H1 (cell line): ENCODE measurements around the gene LAYN. TPM values are rescaled to one million over a fixed set of nuclear protein-coding genes. Genes with fewer than 3 reads are reported as not detected.

ENCODE experiments used
- CTCF ChIA-PET: fragments of 300-600 bp; sonication (Branson Sonifier 250); formaldehyde crosslinking; loops from one replicate; lab custom pipeline; 2021; ENCODE audit not compliant: partially characterized antibody; lab: Charles Lee
- POLR2A ChIA-PET: fragments of 300-600 bp; sonication (Branson Sonifier 250); formaldehyde crosslinking; loops from one replicate; lab custom pipeline; 2021; ENCODE audit warnings: inconsistent platforms; ENCODE audit not compliant: partially characterized antibody; lab: Charles Lee
- DNase-seq, 2 experiments: peaks; one replicate each; pipeline versions ENCODE4 v3.0.0 to v3.0.0-alpha.2; 2010 to 2022; ENCODE audit warnings: low spot score in 2 of 2, low read depth in 1 of 2, mixed read lengths in 1 of 2
- FAIRE-seq: peaks from 2 replicates; lab custom pipeline; 2011; peaks lifted over from hg19 to GRCh38; lab: Jason Lieb, UNC
- H2AFZ ChIP-seq: 2 replicates; pipeline ENCODE4 v1.8.1; 2012; ENCODE audit warnings: low read length, inconsistent platforms
- H2AK5ac ChIP-seq: 2 replicates; pipeline ENCODE4 v1.6.1; 2013; ENCODE audit warnings: low read depth, low read length
- H2BK120ac ChIP-seq: replicated peaks from 2 replicates; pipeline ENCODE3; 2013; ENCODE audit warnings: low read depth, low read length, inconsistent platforms
- H2BK12ac ChIP-seq: 2 replicates; pipeline ENCODE4 v1.6.1; 2013; ENCODE audit warnings: low read depth, low read length
- H2BK15ac ChIP-seq: 2 replicates; pipeline ENCODE4 v1.6.1; 2013; ENCODE audit warnings: low read length
- H2BK20ac ChIP-seq: 2 replicates; pipeline ENCODE4 v1.6.1; 2013; ENCODE audit warnings: low read length
- H2BK5ac ChIP-seq: 2 replicates; pipeline ENCODE4 v1.6.1; 2013; ENCODE audit warnings: low read depth, low read length
- H3K14ac ChIP-seq: 2 replicates; pipeline ENCODE4 v1.6.1; 2013; ENCODE audit warnings: inconsistent platforms; ENCODE audit not compliant: insufficient read length
- H3K18ac ChIP-seq: 2 replicates; pipeline ENCODE4 v1.6.1; 2013; ENCODE audit warnings: low read length; ENCODE audit errors: extremely low read depth
- H3K23ac ChIP-seq: 2 replicates; pipeline ENCODE4 v1.6.1; 2013; ENCODE audit warnings: inconsistent platforms; ENCODE audit not compliant: insufficient read length
- H3K23me2 ChIP-seq: 2 replicates; pipeline ENCODE4 v1.6.1; 2013; ENCODE audit warnings: low read depth, low read length
- H3K27ac ChIP-seq: 2 replicates; pipeline ENCODE4 v1.6.1; 2011; ENCODE audit warnings: low read depth, low read length, inconsistent platforms
- H3K27me3 ChIP-seq, 4 experiments: replicated peaks in 1 of 4; 1 replicate in 1 of 4; 2 replicates in 3 of 4; pipeline versions ENCODE4 v1.6.1 to v1.8.1; 2011 to 2013; ENCODE audit warnings: low read length in 3 of 4, mild to moderate bottlenecking in 3 of 4, inconsistent platforms in 2 of 4, mixed read lengths in 2 of 4, moderate library complexity in 1 of 4; ENCODE audit not compliant: control insufficient read depth in 3 of 4, insufficient read depth in 3 of 4; ENCODE audit errors: extremely low read depth in 1 of 4
- H3K36me3 ChIP-seq, 4 experiments: 2 replicates each; pipeline versions ENCODE4 v1.6.1 to v1.8.1; 2011 to 2013; ENCODE audit warnings: mild to moderate bottlenecking in 4 of 4, low read length in 3 of 4, moderate library complexity in 2 of 4, control low read depth in 1 of 4, inconsistent platforms in 1 of 4; ENCODE audit not compliant: insufficient read depth in 4 of 4, control insufficient read depth in 2 of 4
- H3K4ac ChIP-seq: replicated peaks from 2 replicates; pipeline ENCODE3; 2013; ENCODE audit warnings: low read length, low read depth, mixed read lengths, inconsistent platforms; ENCODE audit not compliant: insufficient read length
- H3K4me1 ChIP-seq, 4 experiments: replicated peaks in 1 of 4; 1 replicate in 1 of 4; 2 replicates in 3 of 4; pipeline versions ENCODE4 v1.6.1 to v1.8.1; 2011 to 2013; ENCODE audit warnings: low read length in 3 of 4, inconsistent platforms in 2 of 4, mixed read lengths in 1 of 4; ENCODE audit not compliant: insufficient read depth in 4 of 4, control insufficient read depth in 3 of 4
- H3K4me2 ChIP-seq, 2 experiments: 2 replicates each; pipeline versions ENCODE4 v1.6.1 to v1.8.1; 2011 to 2013; ENCODE audit warnings: low read depth in 2 of 2, low read length in 2 of 2, control low read depth in 1 of 2, inconsistent platforms in 1 of 2, mild to moderate bottlenecking in 1 of 2; ENCODE audit not compliant: insufficient read depth in 1 of 2
- H3K4me3 ChIP-seq, 4 experiments: fragments of 200-600, 300-600 bp in 1 of 4; sonication (generic), shearing (Covaris generic), sonication (Bioruptor Twin) in 1 of 4; 2 replicates each; pipeline versions ENCODE4 v1.5.1 to v1.8.1; 2011 to 2016; ENCODE audit warnings: low read length in 4 of 4, low read depth in 3 of 4, control low read depth in 2 of 4, inconsistent platforms in 2 of 4, mild to moderate bottlenecking in 2 of 4, mixed read lengths in 1 of 4, moderate library complexity in 1 of 4; ENCODE audit not compliant: insufficient read depth in 2 of 4; ENCODE audit errors: extremely low read depth in 1 of 4
- H3K56ac ChIP-seq: replicated peaks from 2 replicates; pipeline ENCODE3; 2013; ENCODE audit warnings: low read depth, mild to moderate bottlenecking, mixed read lengths, low read length, inconsistent platforms; ENCODE audit not compliant: insufficient read length
- H3K79me1 ChIP-seq: 2 replicates; pipeline ENCODE4 v1.6.1; 2013; ENCODE audit warnings: low read depth, low read length, control low read depth
- H3K79me2 ChIP-seq, 2 experiments: 2 replicates each; pipeline versions ENCODE4 v1.6.1 to v1.8.1; 2012 to 2013; ENCODE audit warnings: low read length in 2 of 2, mild to moderate bottlenecking in 2 of 2, inconsistent platforms in 1 of 2; ENCODE audit not compliant: insufficient read depth in 2 of 2, control insufficient read depth in 1 of 2
- H3K9ac ChIP-seq, 4 experiments: replicated peaks in 1 of 4; 1 replicate in 1 of 4; 2 replicates in 3 of 4; pipeline versions ENCODE4 v1.6.1 to v1.8.1; 2011 to 2013; ENCODE audit warnings: low read depth in 3 of 4, low read length in 3 of 4, control low read depth in 2 of 4, mild to moderate bottlenecking in 2 of 4, moderate library complexity in 2 of 4, inconsistent platforms in 1 of 4; ENCODE audit errors: extremely low read depth in 1 of 4
- H3K9me3 ChIP-seq, 2 experiments: 2 replicates each; pipeline versions ENCODE4 v1.6.1 to v1.8.1; 2012 to 2013; ENCODE audit warnings: mild to moderate bottlenecking in 2 of 2, moderate library complexity in 2 of 2, control low read depth in 1 of 2, inconsistent platforms in 1 of 2, low read depth in 1 of 2, low read length in 1 of 2, mixed read lengths in 1 of 2; ENCODE audit not compliant: insufficient read depth in 2 of 2
- H4K20me1 ChIP-seq, 2 experiments: replicated peaks in 1 of 2; 2 replicates each; pipeline versions ENCODE3 to v1.8.1; 2011 to 2013; ENCODE audit warnings: inconsistent platforms in 2 of 2, low read length in 2 of 2, mild to moderate bottlenecking in 1 of 2; ENCODE audit not compliant: insufficient read depth in 2 of 2, control insufficient read depth in 1 of 2
- H4K5ac ChIP-seq: 2 replicates; pipeline ENCODE4 v1.6.1; 2013; ENCODE audit warnings: low read length, low read depth, mixed read lengths, inconsistent platforms; ENCODE audit not compliant: insufficient read length
- H4K8ac ChIP-seq: 2 replicates; pipeline ENCODE4 v1.8.0; 2013; ENCODE audit warnings: mild to moderate bottlenecking, moderate library complexity, low read length, inconsistent platforms; ENCODE audit not compliant: insufficient read depth; ENCODE audit errors: extremely low read depth
- H4K91ac ChIP-seq: replicated peaks from 2 replicates; pipeline ENCODE3; 2013; ENCODE audit warnings: low read length, mixed read lengths, inconsistent platforms; ENCODE audit not compliant: insufficient read length
- CHD1 ChIP-seq: IDR thresholded peaks from 2 replicates; pipeline ENCODE4 v1.6.1; 2012; ENCODE audit warnings: low read depth, low read length, improper control_type of control experiment
- KDM1A ChIP-seq: fragments of 200-600, 300-600 bp; sonication (generic); IDR thresholded peaks from 2 replicates; pipeline ENCODE4 v1.7.1; 2016; ENCODE audit warnings: mild to moderate bottlenecking, low read length, borderline replicate concordance
- PHF8 ChIP-seq: fragments of 200-600 bp; sonication (generic); conservative IDR thresholded peaks from 2 replicates; pipeline ENCODE4 v1.7.1; 2012; ENCODE audit warnings: low read depth, mild to moderate bottlenecking, inconsistent platforms, low read length, moderate library complexity
- SIN3A ChIP-seq, 2 experiments: IDR thresholded peaks in 1 of 2; conservative IDR thresholded peaks in 1 of 2; 2 replicates each; pipeline ENCODE4 v1.6.1; 2011 to 2012; ENCODE audit warnings: low read length in 2 of 2, improper control_type of control experiment in 1 of 2, low read depth in 1 of 2, mild to moderate bottlenecking in 1 of 2
- SIRT6 ChIP-seq: IDR thresholded peaks from one replicate; pipeline ENCODE4 v1.7.1; 2012; ENCODE audit warnings: low read length, inconsistent platforms
- TCF12 ChIP-seq: IDR thresholded peaks from 2 replicates; pipeline ENCODE4 v1.6.1; 2011; ENCODE audit warnings: low read depth, mild to moderate bottlenecking, low read length
- WGBS, 2 experiments: shearing (Covaris generic) in 1 of 2; methylation state at CpG; one replicate each; pipeline versions ENCODE4 v1.1.6 to v1.1.7; 2013 to 2015; ENCODE audit warnings: low lambda C conversion rate in 2 of 2, mixed read lengths in 2 of 2, inconsistent platforms in 1 of 2, low coverage in 1 of 2, missing lambda C conversion rate in 1 of 2; ENCODE audit not compliant: insufficient replicate concordance in 2 of 2, insufficient coverage in 1 of 2, insufficient read length in 1 of 2; ENCODE audit errors: extremely low coverage in 1 of 2, missing lambda C conversion rate in 1 of 2; 5-methylcytosine and 5-hydroxymethylcytosine counted together
- polyA plus RNA-seq, 7 experiments: library from polyadenylated mRNA; depleted of rRNA in 3 of 7; stranded (reverse) in 5 of 7; unstranded in 2 of 7; fragments of >200 nt in 5 of 7; fragments of 200-250 nt in 2 of 7; gene quantifications; 1 replicate in 5 of 7; 2 replicates in 1 of 7; 4 replicates in 1 of 7; pipeline versions ENCODE4 v1.2.1 to v1.2.3, GENCODE V29; 2011 to 2013; ENCODE audit warnings: missing spikeins in 2 of 7, mixed read lengths in 2 of 7
- total RNA-seq: library from RNA; stranded (reverse); fragmentation: NEBNext Ultra II Directional; extraction: Animal tissue kit (Norgen Biotek cat#: 25700); gene quantifications from 2 replicates; pipeline ENCODE4 v1.2.1, GENCODE V29; 2021
- TF ChIP-seq, protein P1 (sequence below), 3 experiments: IDR thresholded peaks; 1 replicate in 2 of 3; 2 replicates in 1 of 3; pipeline versions ENCODE4 v1.5.1 to v1.6.1; 2011; ENCODE audit warnings: low read length in 3 of 3, mild to moderate bottlenecking in 3 of 3, inconsistent platforms in 2 of 3, low read depth in 1 of 3, moderate library complexity in 1 of 3; ENCODE audit not compliant: insufficient read depth in 1 of 3; ENCODE audit errors: control extremely low read depth in 1 of 3

LAYN gene
- total and polyA plus RNA-seq, 2 of the 8 experiments (the other 6 are each of a cell fraction or from before 2014, with no cell fraction given): 4.2 to 9.3 TPM

DNA sequence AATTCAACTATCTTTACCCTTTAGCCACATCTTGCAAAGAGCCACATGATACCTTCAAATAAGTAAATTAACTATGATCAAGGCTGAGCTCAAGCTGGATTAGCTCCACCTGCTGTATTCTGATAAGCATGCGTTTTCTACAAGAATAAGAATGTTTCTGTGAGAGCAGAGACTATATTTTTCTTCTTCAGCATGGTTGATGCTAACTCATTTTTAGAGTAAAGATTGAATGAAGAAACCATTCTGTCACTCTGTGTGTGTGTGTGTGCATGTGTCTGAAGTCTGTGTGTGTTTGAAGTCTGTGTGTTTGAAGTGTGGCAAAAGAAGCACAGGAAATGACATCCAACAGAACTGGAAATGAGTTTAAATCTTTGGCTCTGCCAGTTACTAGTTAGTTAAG, 12.0 kb upstream of the LAYN start:
- no peak overlapping the region for H2BK12ac ChIP-seq
- H3K79me2 ChIP-seq: no peaks in the 10 kb centered on the region
- H3K4me2 ChIP-seq: no peak overlapping the region
- H3K4ac ChIP-seq: no peak overlapping the region
- no peak overlapping the region for H4K91ac ChIP-seq
- H2AFZ ChIP-seq: no peak overlapping the region
- H3K4me1 ChIP-seq: peaks cover 0 to 4% (median 0%) of the 10 kb centered on the region in 4 experiments; a peak in 1 of 7 replicates
- H4K5ac ChIP-seq: no peak overlapping the region
- no peaks in the 10 kb centered on the region for H3K23me2 ChIP-seq
- H3K36me3 ChIP-seq: no peaks in the 10 kb centered on the region
- no peaks in the 10 kb centered on the region for H3K79me1 ChIP-seq
- no peak overlapping the region for H2BK20ac ChIP-seq
- no peak overlapping the region for H3K14ac ChIP-seq
- H3K9me3 ChIP-seq: no peaks in the 10 kb centered on the region
- H3K27me3 ChIP-seq: no peaks in the 10 kb centered on the region
- POLR2A ChIA-PET: no interaction called here
- 89% methylated on average over 1 of the region's 1 CpG; no CpG with 5 or more reads in 1 of the 2 experiments for WGBS, 2 experiments
- no peaks in the 10 kb centered on the region for H4K20me1 ChIP-seq
- no peak overlapping the region for H2BK120ac ChIP-seq
- DNase-seq: no peak
- H3K9ac ChIP-seq: no peak overlapping the region
- no peak overlapping the region for H3K23ac ChIP-seq
- no peak overlapping the region for H3K56ac ChIP-seq
- H2BK5ac ChIP-seq: no peak overlapping the region
- no peak overlapping the region for H2BK15ac ChIP-seq
- H3K18ac ChIP-seq: no peak overlapping the region
- CTCF ChIA-PET: interaction anchor here (0.8 to 2.2 kb wide), 4 partner anchors 14 to 245 kb away, joined by 3 to 6 read pairs (median 4); no protein-coding TSS in a partner anchor
- TF ChIP-seq KDM1A: no peak
- no peak for TF ChIP-seq SIRT6
- no peak for TF ChIP-seq CHD1
- no peak for TF ChIP-seq SIN3A (conservative IDR thresholded peaks at IDR 0.05 in 1 of 2, IDR thresholded peaks at IDR 0.05 in 1 of 2; ENCODE audit: low read depth in 1 of 2, low read length in 2 of 2)
- no peak for TF ChIP-seq TCF12
- TF ChIP-seq, protein P1, sequence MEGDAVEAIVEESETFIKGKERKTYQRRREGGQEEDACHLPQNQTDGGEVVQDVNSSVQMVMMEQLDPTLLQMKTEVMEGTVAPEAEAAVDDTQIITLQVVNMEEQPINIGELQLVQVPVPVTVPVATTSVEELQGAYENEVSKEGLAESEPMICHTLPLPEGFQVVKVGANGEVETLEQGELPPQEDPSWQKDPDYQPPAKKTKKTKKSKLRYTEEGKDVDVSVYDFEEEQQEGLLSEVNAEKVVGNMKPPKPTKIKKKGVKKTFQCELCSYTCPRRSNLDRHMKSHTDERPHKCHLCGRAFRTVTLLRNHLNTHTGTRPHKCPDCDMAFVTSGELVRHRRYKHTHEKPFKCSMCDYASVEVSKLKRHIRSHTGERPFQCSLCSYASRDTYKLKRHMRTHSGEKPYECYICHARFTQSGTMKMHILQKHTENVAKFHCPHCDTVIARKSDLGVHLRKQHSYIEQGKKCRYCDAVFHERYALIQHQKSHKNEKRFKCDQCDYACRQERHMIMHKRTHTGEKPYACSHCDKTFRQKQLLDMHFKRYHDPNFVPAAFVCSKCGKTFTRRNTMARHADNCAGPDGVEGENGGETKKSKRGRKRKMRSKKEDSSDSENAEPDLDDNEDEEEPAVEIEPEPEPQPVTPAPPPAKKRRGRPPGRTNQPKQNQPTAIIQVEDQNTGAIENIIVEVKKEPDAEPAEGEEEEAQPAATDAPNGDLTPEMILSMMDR (IDR thresholded peaks at IDR 0.05; ENCODE audit: control extremely low read depth in 1 of 3, insufficient read depth in 1 of 3, low read depth in 1 of 3, low read length in 3 of 3): no peak
- no peak for TF ChIP-seq PHF8
- H3K4me3 ChIP-seq: no peak overlapping the region
- H4K8ac ChIP-seq: no peak overlapping the region
- no peak for FAIRE-seq
- no peak overlapping the region for H2AK5ac ChIP-seq
- H3K27ac ChIP-seq: no peak overlapping the region
